ENCODE measurements around the gene HNMT. TPM values are rescaled to one million over a fixed set of nuclear protein-coding genes. Genes with fewer than 3 reads are reported as not detected.

HNMT gene
- total and polyA plus RNA-seq, 7 donors: 29.9 to 124 (median 59.2) TPM

DNA sequence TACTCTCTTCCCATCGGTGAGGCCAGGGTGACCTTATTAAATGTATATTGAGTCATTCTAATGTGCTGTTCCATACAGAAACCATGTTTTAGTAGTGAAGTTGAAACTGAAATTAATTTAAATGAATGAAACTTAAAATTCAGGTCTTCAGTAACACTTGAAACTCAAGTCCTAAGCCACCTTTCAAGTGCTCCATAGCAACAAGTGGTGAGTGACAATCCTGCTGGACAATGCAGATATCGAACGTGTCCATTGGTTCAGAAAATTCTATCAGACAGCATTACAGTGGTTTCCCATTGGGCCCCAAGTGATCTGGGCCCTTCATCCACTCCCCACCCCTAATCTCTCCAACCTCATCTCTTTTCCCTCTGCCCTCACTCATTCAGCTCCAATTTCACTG is 48.7 kb downstream of the HNMT start:
- WGBS, 2 donors: 95 to 96% methylated on average over 3 of the region's 3 CpGs

DNA sequence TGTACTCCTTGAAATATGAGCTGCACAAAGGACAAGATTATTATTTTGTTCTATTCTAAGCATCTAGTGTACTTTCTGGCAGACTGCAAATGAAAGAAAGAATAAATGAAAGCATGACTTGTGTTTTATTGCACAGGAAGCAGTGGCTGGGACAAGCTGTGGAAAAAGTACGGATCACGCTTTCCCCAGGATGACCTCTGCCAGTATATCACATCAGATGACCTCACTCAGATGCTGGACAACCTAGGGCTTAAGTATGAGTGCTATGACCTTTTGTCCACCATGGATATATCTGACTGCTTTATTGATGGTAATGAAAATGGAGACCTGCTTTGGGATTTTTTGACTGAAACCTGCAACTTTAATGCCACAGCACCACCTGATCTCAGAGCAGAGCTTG is 49.4 kb downstream of the HNMT start:
- H3K9me3 ChIP-seq: no peaks in the 10 kb centered on the region
- no peaks in the 10 kb centered on the region for H3K4me1 ChIP-seq
- H3K27ac ChIP-seq: no peak overlapping the region
- WGBS, 2 donors: 81 to 88% methylated on average over 2 of the region's 2 CpGs
- no peak overlapping the region for H3K4me3 ChIP-seq
- TF ChIP-seq POLR2AphosphoS5 (IDR thresholded peaks at IDR 0.05) (no peak), POLR2A (IDR thresholded peaks at IDR 0.05) (no peak)
- intact Hi-C loops (cut with DNase I): no loop called here
- H3K27me3 ChIP-seq: no peaks in the 10 kb centered on the region
- no peak for DNase-seq
- peaks cover 0 to 19% (median 0%) of the 10 kb centered on the region in 4 donors for H3K36me3 ChIP-seq

More for the DNA sequence above, 48.7 kb downstream of the HNMT start:
- H3K27me3 ChIP-seq: no peaks in the 10 kb centered on the region
- DNase-seq: no peak
- TF ChIP-seq EP300 (IDR thresholded peaks at IDR 0.05) (no peak), POLR2AphosphoS5 (IDR thresholded peaks at IDR 0.05) (no peak), POLR2A (IDR thresholded peaks at IDR 0.05) (no peak)
- TF ChIP-seq, protein P1, sequence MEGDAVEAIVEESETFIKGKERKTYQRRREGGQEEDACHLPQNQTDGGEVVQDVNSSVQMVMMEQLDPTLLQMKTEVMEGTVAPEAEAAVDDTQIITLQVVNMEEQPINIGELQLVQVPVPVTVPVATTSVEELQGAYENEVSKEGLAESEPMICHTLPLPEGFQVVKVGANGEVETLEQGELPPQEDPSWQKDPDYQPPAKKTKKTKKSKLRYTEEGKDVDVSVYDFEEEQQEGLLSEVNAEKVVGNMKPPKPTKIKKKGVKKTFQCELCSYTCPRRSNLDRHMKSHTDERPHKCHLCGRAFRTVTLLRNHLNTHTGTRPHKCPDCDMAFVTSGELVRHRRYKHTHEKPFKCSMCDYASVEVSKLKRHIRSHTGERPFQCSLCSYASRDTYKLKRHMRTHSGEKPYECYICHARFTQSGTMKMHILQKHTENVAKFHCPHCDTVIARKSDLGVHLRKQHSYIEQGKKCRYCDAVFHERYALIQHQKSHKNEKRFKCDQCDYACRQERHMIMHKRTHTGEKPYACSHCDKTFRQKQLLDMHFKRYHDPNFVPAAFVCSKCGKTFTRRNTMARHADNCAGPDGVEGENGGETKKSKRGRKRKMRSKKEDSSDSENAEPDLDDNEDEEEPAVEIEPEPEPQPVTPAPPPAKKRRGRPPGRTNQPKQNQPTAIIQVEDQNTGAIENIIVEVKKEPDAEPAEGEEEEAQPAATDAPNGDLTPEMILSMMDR (IDR thresholded peaks at IDR 0.05): no peak
- H3K4me1 ChIP-seq: no peaks in the 10 kb centered on the region
- H3K36me3 ChIP-seq: peaks cover 0 to 23% (median 0%) of the 10 kb centered on the region in 4 donors
- H3K27ac ChIP-seq: no peak overlapping the region
- H3K9me3 ChIP-seq: no peaks in the 10 kb centered on the region
- intact Hi-C loops (cut with DNase I): no loop called here
- H3K4me3 ChIP-seq: no peak overlapping the region

DNA sequence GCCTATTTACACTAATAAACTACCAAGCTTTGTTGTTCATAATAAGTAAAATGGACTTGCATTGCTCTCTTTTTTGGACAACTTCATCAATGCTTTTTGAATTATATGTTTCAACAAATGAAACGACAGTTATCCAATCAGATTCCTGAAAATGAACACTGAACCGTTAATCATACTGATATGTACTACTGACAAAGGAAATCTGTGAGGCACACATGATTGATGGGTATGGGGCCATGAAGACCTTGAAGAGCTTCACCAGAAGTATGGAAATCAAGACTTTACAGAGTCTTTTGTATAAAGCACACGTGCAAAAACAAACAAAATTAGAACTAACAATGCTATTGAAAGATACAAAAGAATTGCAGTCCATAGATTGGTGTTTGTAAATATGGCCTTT is 51.2 kb downstream of the HNMT start:
- H3K36me3 ChIP-seq: peaks cover 0 to 14% (median 0%) of the 10 kb centered on the region in 4 donors
- H3K27ac ChIP-seq: no peak overlapping the region
- TF ChIP-seq POLR2A (IDR thresholded peaks at IDR 0.05) (no peak), EP300 (IDR thresholded peaks at IDR 0.05) (no peak), POLR2AphosphoS5 (IDR thresholded peaks at IDR 0.05) (no peak)
- TF ChIP-seq, protein P1 (IDR thresholded peaks at IDR 0.05): no peak
- no peak overlapping the region for H3K4me3 ChIP-seq
- WGBS, 2 donors: 81% methylated on average over 3 of the region's 3 CpGs
- intact Hi-C loops (cut with DNase I): no loop called here
- H3K4me1 ChIP-seq: no peaks in the 10 kb centered on the region
- no peaks in the 10 kb centered on the region for H3K9me3 ChIP-seq
- H3K27me3 ChIP-seq: no peaks in the 10 kb centered on the region
- no peak for DNase-seq

DNA sequence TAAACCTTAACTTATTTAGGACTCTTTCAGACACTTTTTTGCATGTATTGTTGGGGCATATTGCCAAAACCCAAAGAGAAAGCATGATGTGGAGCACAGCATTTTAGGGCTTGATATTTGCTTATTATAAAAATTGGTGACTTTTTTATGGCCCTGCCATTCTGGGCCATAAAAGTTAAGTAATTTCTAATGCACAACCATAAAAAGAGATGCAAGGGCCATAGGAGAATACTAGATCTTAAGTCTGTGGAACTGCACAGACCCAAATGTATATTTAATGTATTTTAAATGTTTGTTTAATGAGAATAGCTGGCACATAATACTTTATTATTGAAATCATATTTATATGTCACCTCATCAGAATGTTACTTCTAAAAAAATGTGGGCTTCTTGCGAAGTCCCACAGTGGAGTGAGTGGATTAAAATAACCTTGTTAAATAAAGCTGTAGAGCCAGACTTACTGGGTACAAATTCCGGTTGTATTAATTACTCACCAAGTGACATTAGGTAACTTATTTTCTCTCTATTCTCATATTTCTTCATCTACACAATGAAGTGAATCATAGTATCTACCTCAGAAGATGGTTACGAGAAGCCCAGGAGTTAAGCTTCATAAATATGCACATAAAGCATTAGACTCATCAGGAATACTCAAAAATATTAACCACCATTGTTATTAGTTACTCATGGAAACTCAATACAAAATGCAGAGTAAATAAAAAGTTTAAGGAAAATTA is 52.2 kb downstream of the HNMT start:
- no peaks in the 10 kb centered on the region for H3K9me3 ChIP-seq
- no peak for DNase-seq
- H3K27ac ChIP-seq: no peak overlapping the region
- peaks cover 0 to 13% (median 0%) of the 10 kb centered on the region in 4 donors for H3K36me3 ChIP-seq
- 67 to 85% methylated on average over 3 of the region's 3 CpGs for WGBS, 2 donors
- intact Hi-C loops (cut with DNase I): no loop called here
- no peak overlapping the region for H3K4me3 ChIP-seq
- no peaks in the 10 kb centered on the region for H3K27me3 ChIP-seq
- H3K4me1 ChIP-seq: no peaks in the 10 kb centered on the region
- TF ChIP-seq POLR2A (IDR thresholded peaks at IDR 0.05): no peak
- TF ChIP-seq, protein P1 (IDR thresholded peaks at IDR 0.05): no peak
- TF ChIP-seq POLR2AphosphoS5 (IDR thresholded peaks at IDR 0.05): no peak

DNA sequence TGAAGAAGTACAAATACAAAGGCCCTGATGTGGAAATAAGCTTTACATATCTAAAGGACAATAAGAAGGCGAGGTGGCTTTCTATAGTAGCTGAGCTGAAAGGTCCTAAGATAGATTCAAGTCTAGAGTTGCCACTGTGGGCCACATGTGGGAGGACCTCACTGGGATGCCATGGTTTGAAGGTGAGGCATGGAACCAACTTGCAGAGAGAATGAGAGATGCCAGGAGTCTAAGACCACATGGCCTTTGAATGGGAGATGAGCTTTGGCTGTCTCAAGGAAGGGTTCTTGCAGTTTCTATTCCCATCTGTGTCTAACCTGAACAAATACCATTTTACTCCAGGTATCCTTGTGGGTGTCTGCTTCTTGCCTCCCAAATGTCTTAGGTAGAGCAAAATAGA is 53.6 kb downstream of the HNMT start:
- no peak overlapping the region for H3K27ac ChIP-seq
- H3K9me3 ChIP-seq: no peaks in the 10 kb centered on the region
- intact Hi-C loops (cut with DNase I): no loop called here
- H3K4me3 ChIP-seq: no peak overlapping the region
- H3K36me3 ChIP-seq: no peaks in the 10 kb centered on the region
- no peaks in the 10 kb centered on the region for H3K27me3 ChIP-seq
- WGBS, 2 donors: 88 to 96% methylated on average over 1 of the region's 1 CpG
- no peak for DNase-seq
- H3K4me1 ChIP-seq: no peaks in the 10 kb centered on the region
- TF ChIP-seq POLR2AphosphoS5 (IDR thresholded peaks at IDR 0.05) (no peak), POLR2A (IDR thresholded peaks at IDR 0.05) (no peak), EP300 (IDR thresholded peaks at IDR 0.05) (no peak)
- TF ChIP-seq, protein P1 (IDR thresholded peaks at IDR 0.05): no peak
